NCI-H2227 (cell line): ENCODE results near the gene SULT4A1.

ENCODE experiments used
- DNase-seq: peaks from one replicate; lab custom pipeline; 2025; ENCODE audit not compliant: unreplicated experiment; lab: John Stamatoyannopoulos, UW

The SULT4A1 gene

DNA sequence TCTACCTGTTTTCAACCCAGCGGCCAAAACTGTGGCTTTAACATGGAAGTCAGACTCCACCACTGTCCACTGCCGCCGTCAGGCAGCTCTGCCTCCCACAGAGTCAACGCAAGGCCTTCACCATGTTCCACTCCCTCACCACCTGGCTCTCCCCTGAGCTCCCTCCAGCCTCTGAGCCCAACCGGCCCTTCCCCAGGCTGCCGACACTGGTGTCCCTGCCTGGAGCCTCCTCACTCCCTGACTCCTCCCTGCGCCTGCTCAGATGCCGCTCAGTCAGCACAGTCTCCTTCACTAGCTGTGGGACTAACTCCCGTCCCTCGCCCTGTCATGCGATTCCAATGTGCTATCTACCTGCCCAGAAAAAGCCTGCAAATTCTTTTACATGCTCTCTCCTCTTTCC, 16.3 kb downstream of the SULT4A1 start:
- DNase-seq: no peak

DNA sequence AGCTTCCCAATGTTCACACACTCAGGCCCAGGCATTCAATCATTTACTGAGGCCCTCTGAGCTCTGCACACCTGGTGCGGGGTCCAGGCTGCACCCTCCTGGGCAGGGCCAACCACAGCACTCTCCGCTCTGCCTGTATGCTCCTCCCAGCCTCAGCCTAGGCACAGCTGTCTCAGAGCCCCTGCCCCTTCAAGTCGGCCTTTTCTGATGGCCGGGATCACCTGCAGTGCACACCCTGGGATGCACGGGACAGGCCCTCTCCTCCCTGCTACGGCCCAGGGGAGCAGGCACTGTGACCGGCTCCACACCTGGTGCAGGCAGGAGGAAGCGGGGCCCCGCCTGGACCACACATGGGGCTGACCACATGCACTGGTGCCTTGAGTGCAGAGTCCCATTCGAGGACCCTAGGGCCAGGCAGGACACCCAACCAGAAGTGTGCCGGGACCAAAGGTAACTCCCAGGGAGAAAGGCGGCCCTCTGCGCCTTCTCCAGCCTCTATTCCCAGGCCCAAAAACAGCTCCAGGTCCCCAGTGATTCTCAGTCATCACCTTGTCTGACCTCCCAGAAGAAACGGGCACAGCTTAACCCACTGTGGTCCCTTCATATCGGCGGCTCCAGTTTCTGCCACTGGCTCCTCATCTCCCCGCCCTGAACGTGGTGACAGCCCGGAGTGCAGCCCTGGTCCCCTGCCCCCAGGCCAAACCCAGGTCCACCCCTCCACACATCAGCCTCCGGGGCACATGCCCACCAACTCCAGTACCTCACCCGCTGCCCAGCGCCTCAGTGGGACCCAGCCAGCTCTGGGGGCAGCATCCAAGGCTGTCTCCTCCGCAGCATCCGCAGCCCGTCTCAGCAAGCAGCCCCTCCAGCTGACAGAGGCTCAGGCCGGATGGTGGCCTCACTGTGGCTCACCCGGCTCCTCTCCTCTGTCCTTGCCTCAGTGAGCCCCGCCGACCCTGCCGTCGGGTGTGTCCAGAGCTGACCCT, 17.5 kb downstream of the SULT4A1 start:
- no peak for DNase-seq

DNA sequence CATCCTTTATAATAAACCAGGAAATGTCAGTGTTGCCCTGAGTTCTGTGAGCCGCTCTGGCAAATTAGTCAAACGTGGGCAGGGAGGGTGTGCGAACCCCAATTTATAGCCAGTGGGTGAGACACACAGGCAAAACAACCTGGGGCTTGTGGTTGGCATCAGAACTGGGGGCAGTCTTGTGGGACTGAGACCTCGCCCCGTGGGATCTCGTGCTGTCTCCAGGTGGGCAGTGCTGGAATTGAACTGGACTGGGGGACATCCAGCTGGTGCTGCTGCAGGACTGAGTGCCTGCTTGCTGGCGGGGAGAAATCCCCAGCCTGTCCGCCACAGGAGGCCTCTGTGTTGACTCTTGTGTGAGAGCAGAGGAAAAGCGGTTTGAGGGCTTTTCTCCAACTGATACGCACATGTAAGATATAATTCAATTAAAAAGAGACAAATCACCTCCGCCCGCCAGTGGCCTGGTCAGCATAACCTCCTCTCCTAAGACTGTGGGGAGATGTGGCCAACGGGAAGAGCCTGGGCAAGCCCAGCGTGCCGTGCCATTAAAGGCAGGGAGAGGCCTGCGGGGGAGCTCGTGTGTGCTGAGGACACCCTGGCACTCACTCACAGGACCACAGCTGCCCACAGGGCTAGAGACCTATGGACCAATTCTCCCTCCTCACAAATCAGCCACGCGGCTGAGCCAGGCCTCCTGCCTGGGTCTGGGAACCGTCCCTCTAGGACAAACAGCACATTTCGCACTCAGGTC, 18.4 kb downstream of the SULT4A1 start:
- no peak for DNase-seq

DNA sequence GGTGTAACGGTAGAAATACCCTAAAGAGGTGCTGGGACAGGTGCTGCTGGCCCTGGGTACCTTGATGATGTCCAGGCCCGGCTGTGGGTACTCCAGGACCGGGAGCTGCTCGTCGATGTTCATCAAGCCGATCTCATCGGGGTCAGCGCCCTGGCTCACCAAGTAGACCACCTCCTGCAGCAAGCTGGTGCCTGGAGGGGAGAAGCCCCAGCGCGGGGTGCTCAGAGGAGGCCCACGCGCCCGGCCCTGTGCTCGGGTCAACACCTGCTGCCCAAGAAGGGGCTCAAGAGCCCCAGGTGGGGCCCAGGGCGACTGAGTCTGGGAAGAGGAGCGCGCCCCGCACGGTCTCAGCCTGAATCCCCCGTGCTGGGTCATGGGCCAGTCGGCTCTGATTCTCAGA, 20.6 kb downstream of the SULT4A1 start:
- no peak for DNase-seq

DNA sequence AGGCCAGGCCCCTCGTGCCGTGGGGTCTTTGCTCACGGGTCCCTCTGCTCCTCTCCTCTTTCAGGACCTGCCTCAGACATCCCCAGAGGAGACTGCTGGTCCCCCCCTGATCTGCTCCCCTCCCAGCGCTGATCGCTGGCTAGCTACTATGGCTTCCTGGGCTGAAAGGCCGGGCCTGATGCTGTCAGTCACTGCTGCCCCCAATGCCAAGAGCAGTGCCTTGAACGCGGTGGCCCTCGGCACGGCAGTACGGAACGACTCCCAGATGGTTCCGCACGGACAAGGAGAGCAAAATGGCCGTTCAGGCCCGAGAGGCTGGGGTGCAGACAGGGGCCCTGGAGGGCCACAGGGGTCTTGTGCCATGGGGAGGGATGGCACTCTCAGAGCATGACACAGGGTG, 21.5 kb downstream of the SULT4A1 start:
- no peak for DNase-seq

DNA sequence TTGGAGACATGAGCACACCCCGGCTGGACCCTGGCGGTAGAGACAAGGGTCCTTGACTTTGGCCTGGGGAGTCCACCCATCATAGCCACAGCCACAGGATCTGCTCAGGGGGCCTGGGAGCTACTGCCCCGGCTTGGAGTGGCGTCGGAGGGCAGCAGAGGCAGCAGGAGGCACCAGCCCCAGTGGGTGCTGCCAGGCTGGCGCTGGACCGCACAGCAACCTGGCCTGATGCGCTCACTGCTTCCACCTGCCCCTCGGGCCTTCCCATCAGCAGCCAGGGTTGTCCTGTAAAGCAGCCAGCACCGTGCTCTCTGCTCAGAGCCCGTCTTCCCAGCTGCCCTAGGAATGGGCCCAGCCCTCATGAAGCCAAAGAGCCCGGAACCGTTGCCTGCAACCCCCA, 21.9 kb downstream of the SULT4A1 start:
- no peak for DNase-seq

DNA sequence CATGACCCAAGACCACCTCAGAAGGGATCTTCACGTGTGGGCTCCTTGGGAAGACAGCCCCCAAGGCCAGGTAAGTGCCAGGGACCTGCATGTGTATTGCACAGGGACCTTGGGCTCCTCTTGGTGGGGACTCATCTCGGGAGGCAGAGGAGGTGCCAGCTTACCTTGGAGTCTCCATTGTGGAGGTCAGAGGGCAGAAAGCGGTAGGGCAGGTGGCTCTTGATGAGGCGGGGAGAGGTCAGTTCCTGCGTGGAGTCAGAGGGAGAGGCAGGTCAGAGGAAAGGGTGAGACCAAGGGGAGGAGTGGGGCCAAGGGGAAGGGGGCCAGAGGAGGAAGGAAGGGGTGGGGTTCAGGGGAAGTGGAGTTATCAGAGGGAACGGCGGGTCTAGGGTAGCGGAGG, 22.5 kb downstream of the SULT4A1 start:
- no peak for DNase-seq

DNA sequence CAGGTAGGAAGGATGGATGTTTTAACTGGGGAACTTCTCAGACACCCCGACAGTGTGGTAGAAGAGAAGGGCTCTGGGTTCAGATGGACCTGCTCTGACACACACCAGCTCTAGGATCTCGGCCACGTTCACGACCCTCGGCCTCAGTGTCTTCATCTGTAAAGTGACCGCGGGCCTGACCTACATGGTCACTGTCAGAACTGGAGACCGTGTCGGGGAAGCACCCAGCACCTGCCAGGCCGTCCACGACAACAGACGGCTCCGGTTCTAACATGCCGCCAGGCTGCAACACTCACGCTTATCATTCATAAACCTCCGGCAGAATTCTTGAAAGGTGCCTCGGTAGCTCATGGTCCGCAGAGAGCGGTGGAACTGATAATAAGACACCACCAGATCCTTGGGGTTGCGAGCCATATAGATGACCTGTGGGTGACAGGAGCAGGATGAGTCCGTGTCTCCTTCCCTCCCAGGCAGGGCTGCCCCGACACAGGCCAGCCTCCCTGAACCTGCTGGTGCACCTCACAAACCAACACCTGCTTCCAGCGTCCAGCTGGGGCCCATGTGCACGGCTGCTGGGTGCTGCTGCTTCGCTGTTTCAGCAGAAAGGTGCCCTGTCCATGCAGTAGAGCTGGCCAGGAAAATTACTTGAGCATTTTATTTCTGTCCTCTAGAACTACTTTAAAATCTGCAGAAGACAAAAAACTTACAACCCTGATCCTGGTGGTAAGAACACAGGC, 23.6 kb downstream of the SULT4A1 start:
- DNase-seq: no peak

DNA sequence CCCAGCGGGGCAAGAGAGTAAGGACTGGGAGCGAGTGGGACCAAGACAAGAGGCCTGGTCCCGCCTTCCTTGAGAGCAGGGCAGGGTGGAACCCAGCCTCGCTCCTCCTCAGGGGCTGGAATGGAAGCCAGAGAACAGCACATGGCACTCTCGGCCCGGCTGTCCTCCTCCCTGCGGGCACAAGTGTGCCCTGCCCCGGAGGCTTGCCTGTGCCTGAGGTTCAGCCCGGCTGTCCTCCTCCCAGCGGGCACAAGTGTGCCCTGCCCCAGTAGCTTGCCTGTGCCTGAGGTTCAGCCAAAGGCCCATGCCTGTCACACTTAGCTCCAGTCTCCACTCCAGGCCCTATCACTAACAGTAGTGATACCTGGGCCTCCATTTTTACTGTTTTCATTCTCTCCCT, 24.2 kb downstream of the SULT4A1 start:
- no peak for DNase-seq

DNA sequence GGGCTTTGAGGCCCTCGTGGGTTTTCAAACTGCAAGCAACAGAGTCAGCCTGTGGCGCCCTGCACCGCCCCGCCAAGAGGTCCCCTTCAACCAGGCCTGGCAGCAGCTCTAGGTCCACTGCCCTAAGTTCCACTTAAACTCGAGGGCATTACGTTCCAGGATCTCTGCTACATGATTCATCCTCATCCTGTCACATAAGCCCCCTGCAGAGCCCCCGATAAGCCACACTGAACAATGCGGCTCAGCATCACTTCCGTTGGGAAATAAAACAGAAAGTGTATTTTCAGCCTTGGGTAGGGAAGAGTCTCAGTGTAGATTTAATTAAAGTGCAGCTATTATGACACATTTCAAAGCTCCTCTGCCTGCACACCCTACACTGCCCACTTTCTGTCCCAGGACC, 24.6 kb downstream of the SULT4A1 start:
- no peak for DNase-seq

DNA sequence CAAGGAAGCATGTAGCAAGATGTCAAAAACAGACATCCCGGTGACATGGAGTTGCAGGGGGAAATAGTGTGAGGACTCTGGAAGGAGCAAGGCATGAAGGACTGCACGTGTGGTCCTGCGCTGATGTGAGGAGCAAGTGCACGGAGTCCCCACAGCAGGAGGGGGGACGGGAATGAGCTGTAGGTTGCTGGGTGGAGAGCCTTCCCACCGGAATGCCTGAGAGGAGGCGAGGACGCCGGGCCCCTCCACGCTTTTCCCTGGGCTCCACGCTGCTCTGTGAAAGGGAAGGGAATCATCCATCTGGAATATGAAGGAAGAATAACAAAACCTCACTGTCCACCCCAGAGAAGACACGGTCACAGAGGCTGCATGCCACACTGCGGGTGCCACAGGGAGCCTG, 26.6 kb downstream of the SULT4A1 start:
- no peak for DNase-seq

DNA sequence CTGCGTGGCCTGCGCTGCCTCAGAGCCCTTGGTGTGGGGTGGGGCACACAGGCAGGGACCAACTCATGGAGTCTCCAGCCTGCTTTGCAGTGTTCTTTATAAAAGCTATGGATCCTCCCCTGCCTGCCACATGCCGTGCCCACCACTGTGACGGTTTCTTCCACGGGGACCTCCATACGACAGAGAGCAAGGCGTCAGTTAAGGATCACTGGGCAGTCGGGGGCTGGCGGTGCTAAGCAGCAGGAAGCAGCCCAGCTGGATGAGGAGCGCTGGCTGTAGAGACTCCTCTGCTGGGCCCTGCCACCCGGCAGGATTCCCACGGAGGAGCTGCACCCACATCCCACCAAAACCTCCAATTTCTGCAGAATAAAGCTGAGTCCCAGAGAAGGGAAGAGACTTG, 27.1 kb downstream of the SULT4A1 start:
- no peak for DNase-seq

DNA sequence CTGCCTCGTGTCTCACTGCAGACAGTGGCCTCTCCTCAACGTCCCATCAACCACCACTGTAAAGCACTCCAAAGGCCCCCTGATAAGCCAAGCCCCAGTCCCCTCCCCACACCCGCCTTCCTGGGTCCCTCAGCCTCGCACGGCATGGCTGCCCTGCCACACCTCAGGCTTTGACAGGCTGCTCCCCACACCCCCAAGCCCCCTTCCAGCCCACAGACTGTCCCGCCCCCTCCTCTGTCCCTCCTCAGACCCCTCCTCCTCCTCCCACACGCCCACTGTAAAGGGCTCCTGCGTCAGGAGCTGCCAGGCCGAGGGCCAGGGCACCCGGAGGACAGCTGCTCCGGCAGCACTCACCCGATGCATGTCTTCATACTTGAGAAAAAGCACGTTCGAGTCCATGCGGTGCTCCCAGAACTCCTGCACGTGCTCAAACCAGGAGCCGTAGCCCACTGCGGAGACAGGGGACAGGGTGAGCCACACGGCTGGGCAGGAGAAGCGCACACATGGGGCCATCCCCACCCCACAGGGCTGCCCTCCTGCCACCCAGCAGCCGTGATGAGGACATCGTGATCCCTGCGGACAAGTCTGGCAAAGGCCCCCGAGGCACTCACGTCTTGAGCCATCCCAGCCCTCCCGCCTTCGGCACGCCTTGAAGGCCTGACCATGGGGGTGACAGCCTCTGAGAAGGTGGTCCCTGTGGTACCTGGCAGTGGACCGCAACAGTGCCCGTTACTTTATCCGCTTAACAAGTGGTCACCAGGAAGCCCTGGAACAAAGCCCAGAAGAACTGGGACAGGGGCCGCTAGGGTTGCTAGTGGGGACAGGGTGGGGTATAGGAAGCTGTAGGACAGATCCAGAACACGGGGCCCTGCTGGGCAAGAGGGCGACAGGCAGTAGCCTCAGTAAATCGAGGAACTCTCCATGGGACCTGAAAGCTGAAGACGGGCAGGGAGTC, 28.8 kb downstream of the SULT4A1 start:
- DNase-seq: no peak

DNA sequence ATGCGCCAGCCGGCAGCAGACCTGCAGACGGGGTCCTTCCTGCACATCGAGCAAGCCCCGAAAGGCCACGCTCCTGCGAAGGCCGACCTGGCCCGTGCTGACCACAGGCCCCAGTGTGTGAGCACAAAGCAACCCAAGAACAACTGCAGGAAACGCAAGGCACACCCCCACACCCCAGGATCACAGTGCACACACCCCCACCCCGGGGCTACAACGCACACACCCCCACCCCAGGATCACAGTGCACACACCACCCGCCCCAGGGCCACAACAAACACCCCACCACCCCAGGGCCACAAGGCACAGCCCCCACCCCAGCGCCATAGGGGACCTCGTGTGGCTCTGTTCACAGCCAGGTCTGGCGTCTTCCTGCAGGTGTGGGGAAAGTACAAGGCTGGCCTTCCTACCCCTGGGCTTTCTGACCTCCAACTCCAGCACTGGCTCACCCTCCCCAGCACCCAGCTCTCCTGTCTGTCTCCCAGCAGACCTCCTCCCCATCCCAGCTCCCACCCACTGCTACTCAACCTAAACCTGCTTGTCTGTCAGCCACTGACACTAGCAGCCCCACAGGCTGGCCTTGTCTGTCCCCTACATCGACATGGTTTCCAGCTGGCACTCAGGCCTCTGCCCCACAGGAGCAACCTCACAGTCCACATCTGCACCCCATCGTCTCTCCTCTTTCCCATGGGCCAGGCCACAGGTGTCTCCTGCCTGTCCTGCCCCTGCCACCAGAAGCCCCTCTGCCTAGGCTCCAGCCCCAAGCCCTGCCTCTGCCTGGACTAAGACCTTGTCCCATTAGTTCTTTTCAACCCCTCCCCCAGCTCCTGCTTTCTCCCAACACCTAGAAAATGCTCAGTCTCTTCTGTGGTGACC, 29.7 kb downstream of the SULT4A1 start:
- no peak for DNase-seq

DNA sequence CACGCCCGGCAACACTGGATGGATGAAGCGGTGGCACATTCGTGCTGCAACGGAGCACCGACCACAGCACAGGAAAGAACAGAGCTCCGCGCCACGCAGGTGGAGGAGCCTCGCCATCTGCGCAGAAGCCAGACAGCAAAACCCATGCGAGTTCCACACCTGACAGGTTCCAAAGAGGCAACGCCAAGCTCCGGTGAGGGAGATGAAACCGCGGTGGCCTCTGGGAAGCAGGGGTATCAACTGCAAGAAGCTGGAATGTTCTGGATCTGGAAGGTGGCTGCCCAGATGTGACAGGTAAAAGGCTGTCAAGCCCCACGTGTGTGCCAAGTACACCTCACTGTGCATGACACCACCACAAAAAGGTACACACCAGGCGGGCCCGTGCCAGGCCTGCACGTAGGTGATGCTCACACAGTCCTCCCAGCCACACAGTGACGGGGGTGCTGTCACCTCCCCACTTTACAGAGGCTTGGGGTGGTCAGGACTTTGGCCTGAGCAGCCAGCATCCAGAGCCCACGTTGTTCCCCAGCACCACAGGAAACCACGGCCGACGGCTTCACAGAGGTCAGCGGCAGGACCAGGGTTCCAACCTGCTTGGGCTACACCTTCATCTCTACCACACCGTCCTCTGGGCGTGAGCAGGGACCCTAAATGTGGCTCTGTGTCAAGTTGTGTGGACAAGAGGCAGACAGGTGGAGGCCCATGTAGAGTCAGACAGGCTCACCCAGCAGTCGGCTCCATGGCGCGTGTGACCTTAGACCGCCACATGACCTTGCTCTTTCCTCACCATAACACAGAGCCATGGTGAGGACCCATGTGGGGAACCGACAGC, 30.5 kb downstream of the SULT4A1 start:
- no peak for DNase-seq

DNA sequence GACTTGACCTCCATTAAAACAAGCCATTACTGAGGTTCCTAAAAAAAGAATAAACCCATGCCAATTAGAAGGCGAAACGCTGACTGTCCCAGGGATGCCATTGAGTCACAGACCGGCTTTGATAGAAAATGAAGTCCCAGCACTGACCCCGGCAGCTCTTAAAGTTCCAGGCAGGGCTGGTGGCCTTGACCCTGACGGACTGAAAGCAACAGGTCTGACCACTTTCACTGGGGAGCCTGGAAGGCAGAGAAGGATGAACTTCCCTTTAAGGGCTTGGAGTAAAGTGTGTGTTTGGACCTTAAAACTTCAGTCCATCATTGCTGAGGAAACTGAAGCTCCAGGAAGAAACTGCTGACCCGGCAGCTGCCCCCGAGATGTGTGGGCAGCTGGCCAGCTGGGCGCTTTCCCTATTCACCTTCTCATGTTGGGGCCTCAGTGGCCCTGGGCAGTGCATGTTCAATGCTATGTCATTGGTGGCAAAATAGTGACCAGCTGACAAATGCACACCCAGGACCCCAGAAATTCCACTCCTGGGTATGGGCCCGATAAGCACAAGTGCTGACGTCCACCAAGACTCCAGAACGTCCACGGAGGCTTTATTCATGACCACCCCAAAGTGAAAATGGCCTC, 31.3 kb downstream of the SULT4A1 start:
- no peak for DNase-seq

DNA sequence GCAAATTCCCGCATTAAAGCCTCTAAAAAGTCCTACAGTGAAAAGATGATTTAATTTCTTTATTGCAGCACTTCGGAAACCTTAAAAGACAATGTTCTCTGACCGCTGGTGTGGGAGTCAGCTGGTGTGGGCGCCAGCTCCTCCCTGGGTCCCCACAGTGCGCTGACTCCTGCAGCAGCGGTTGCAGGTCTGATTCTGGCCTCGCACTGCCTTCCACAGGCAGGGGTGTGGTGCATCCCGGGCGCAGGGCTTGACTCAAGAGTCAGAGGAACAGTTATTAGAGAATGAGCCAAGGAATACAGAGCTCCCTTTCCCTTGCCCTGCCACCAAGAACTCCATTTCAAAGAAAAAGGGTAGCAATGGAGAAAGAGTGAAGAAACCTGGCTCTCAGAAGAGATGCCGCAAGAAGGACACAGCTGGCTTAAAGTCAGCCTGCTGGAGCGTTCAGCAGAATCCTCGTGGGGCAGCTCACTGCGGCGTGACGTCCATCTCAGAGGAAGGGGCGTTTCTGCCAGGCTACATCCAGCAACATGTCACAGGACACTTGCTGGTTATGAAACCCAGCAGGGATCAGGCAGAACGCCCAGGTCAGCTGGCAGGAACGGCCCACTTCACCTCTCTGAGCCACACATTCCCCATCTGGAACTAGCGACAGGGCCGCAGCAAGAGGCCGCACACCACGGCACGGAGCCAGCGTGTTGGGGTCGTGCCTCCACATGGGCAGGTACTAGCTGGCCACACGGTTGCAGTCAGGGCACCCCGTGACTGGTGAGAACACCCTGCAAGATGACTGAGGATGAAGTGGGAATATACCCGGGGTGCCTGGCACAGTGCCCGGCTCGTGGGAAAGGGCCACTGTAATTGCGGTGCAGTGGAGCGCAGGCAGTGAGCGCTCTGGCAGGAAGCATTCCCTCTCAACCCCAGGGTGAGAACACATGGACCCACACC, 32.1 kb downstream of the SULT4A1 start:
- peak; percentile 27 for DNase-seq
